ENCODE measurements around the gene ASB13.

Gene ASB13

GRCh38 chr10:5678397-5679036 is 12.1 kb upstream of the ASB13 start:
- TF ChIP-seq CTCF (IDR thresholded peaks at IDR 0.05; ENCODE audit: low read depth, low read length) = no peak
- in situ Hi-C loops (cut with HindIII; ENCODE audit: low sequenced_read_pairs) = no loop called here
- H3K4me3 ChIP-seq (ENCODE audit: low read depth, low read length) = no peak overlapping the region
- no peak for DNase-seq (ENCODE audit: low read depth, low spot score)

DNA sequence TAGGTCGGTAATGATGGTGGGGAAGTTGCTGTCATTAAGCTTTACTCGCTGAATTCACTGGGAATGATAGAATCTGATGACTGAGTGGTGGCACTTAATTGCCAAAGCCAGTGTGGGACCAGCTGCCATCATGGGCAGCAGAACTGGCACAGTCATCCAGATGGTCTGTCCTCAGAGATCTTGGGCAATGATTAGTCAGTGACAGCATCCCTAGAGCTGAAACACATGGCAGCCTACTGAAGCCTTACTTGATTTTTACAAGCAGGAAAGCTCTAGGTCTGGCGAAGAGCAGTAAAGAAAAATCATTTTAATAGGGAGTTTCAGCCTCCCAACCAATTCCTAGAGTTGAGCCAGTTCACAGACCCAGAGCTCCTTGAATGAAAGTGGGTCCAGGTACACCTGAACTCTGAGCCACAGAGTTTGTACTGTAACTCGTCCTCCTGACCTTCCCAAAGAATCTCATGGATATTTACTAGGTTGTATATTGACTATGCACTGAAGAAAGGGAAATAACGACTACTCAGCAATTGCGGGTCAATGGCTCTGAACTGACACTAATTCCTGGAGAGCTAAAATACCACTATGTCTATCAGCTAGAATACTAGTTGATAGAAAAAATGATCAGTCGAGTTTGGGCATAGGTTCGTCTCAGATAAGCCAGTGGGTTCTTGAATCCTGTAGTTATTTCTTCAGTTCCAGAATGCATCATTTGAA is 4.4 kb upstream of the ASB13 start:
- no peak overlapping the region for H3K4me3 ChIP-seq (ENCODE audit: low read depth, low read length)
- no peak for TF ChIP-seq CTCF (IDR thresholded peaks at IDR 0.05; ENCODE audit: low read depth, low read length)
- DNase-seq (ENCODE audit: low read depth, low spot score) = no peak
- in situ Hi-C loops (cut with HindIII; ENCODE audit: low sequenced_read_pairs) = no loop called here

GRCh38 chr10:5669604-5670003 is 3.2 kb upstream of the ASB13 start:
- in situ Hi-C loops (cut with HindIII; ENCODE audit: low sequenced_read_pairs) = no loop called here
- TF ChIP-seq CTCF (IDR thresholded peaks at IDR 0.05; ENCODE audit: low read depth, low read length) = no peak
- no peak for DNase-seq (ENCODE audit: low read depth, low spot score)
- no peak overlapping the region for H3K4me3 ChIP-seq (ENCODE audit: low read depth, low read length)

- no peak overlapping the region for H3K4me3 ChIP-seq (ENCODE audit: low read depth, low read length)
- in situ Hi-C loops (cut with HindIII; ENCODE audit: low sequenced_read_pairs) = no loop called here
- DNase-seq (ENCODE audit: low read depth, low spot score) = no peak
- TF ChIP-seq CTCF (IDR thresholded peaks at IDR 0.05; ENCODE audit: low read depth, low read length) = no peak
These were observed 2.0 kb upstream of the ASB13 start for GRCh38 chr10:5668429-5668828.

DNA sequence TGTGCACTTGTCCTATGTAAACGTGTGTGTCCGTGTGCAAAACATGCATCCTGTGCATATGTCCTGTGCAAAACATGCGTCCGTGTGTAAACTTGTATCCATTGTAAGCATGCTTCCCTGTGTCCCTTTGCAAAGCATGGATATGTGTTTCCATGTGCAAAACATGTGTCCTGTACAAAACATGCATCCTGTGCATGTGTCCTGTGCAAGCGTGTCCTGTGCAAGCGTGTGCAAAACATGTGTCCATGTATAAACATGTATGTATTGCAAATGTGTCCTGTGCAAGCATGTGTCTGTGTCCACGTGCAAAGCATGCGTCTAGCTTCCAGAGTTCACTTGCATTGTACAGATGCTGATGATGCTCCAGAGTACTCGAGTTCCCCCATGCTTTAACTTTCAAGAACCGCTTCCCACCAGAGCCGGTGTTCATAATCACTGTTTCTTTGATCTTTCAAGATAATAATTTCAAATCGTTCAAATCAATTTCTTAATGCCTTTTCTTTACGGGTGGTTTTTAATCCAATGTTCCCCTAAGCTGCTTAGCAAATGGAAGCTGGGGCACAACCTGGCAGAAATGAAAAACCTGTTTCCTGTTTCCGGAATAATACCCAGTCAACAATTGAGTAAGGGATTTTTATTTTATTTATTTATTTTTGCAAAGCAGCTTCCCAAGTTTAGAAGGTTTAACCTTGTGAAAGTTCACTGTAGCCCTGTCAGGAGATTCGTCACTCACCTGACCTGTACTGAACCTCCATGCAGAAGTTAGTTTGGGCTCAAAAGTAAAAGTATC is 641 bp upstream of the ASB13 start:
- no peak for TF ChIP-seq CTCF (IDR thresholded peaks at IDR 0.05; ENCODE audit: low read depth, low read length)
- no peak for DNase-seq (ENCODE audit: low read depth, low spot score)
- H3K4me3 ChIP-seq (ENCODE audit: low read depth, low read length) = peak overlapping the region; percentile 66
- in situ Hi-C loops (cut with HindIII; ENCODE audit: low sequenced_read_pairs) = no loop called here

DNA sequence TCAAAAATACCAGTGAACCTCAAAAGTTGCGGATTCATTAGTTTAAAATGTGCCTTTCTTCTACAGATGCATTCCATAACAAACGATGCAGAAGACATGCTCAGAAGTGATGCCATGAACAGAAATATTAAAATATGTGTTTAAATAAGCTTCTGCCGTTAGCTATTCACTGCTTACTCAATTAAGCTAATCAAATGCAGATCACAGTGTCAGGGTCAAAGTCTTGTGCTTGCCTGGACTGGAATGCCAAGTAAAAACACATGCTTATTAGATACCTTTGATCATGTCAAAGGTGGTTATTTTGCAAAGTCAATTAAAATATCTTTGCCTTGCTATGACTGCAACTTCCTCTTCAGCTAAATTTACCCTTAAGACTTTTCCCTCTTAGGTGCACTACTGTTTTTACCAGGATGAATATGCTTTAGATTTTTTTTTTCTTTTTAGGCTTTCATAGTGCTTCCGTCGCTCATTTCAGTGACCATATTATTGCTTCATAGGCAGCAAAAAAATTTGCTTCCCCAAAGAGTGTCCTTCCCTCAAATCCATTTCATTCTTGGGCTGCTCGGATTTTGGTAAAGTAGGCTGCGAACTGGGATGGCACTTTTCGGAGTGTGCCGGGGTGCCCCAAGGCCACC is 905 bp downstream of the ASB13 start:
- no peak for DNase-seq (ENCODE audit: low read depth, low spot score)
- peak overlapping the region; percentile 66 for H3K4me3 ChIP-seq (ENCODE audit: low read depth, low read length)

More for the DNA sequence above, 905 bp downstream of the ASB13 start:
- in situ Hi-C loops (cut with HindIII; ENCODE audit: low sequenced_read_pairs) = no loop called here
- no peak for TF ChIP-seq CTCF (IDR thresholded peaks at IDR 0.05; ENCODE audit: low read depth, low read length)
